ENCODE results near the gene PDGFC. TPM values are rescaled to one million over a fixed set of nuclear protein-coding genes. Genes with fewer than 3 reads are reported as not detected.

The PDGFC gene
- total and polyA plus RNA-seq, 2 donors (not counting 3 experiments of a cell fraction or from before 2014, with no cell fraction given) = 2.7 to 5.3 TPM

DNA sequence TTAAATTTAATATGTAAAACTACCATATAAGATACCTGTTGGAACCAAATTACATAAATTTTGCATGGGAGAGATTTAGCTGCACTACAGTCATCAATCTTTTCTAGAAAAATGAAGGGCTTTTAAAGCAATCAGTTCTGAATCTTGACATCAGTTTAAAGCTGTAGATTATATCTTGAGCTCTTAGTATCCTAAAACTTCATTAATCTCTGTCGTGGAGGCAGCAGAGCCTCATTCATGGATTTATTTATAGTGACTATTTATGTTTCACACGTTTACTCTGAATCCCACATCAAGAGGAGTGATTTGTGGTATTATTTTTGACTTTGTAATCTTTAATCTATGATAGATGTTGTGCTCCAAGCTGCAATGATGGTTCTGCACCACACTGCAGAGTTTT lies 175.9 kb downstream of the PDGFC start:
- DNase-seq (ENCODE audit: low read depth, low spot score) (no peak), FAIRE-seq (no peak)
- intact Hi-C loops (cut with micrococcal nuclease) (loop anchor here (10.0 kb wide), 1 partner anchor 321 kb away; no protein-coding TSS in a partner anchor), dilution Hi-C loops (cut with MboI; ENCODE audit: extremely low pct_ligation_motif_present, low sequenced_read_pairs) (no loop called here)
- Histone ChIP-seq H3K4me2 (ENCODE audit: insufficient read depth, low read length) (no peak overlapping the region), H4K20me1 (replicated peaks; ENCODE audit: control insufficient read depth, extremely low read depth, insufficient read depth, low read length) (no peaks in the 10 kb centered on the region), H3K27ac (ENCODE audit: insufficient read depth, low read depth, low read length) (no peak overlapping the region), H3K79me2 (ENCODE audit: control insufficient read depth, insufficient read depth, low read length) (no peaks in the 10 kb centered on the region), H3K9me3 (replicated peaks; ENCODE audit: control insufficient read depth, insufficient read depth, low read length) (no peaks in the 10 kb centered on the region), H3K4me3 (replicated peaks in 1 of 3; ENCODE audit: insufficient read depth in 1 of 3, low read depth in 1 of 3, low read length in 3 of 3) (no peak overlapping the region), H2AFZ (ENCODE audit: low read depth, low read length) (no peak overlapping the region), H3K4me1 (ENCODE audit: control insufficient read depth, extremely low read depth, insufficient read depth, low read length) (no peaks in the 10 kb centered on the region), H3K27me3 (ENCODE audit: control insufficient read depth in 2 of 2, insufficient read depth in 2 of 2, low read length in 2 of 2) (no peaks in the 10 kb centered on the region), H3K9me1 (replicated peaks; ENCODE audit: control insufficient read depth, extremely low read depth, insufficient read depth, low read length) (no peaks in the 10 kb centered on the region), H3K9ac (replicated peaks; ENCODE audit: extremely low read depth, insufficient read depth, low read length) (no peak overlapping the region), H3K36me3 (ENCODE audit: control insufficient read depth in 2 of 2, extremely low read depth in 1 of 2, insufficient read depth in 2 of 2, low read length in 2 of 2) (no peaks in the 10 kb centered on the region)
- TF ChIP-seq JUN (IDR thresholded peaks at IDR 0.05; ENCODE audit: borderline replicate concordance, insufficient read depth, insufficient read length, low read depth) (no peak), POLR2AphosphoS5 (IDR thresholded peaks at IDR 0.05; ENCODE audit: insufficient read depth, low read depth, low read length) (no peak), GATA2 (IDR thresholded peaks at IDR 0.05; ENCODE audit: insufficient read depth, insufficient read length, low read depth, low read length) (no peak), EZH2 (IDR thresholded peaks at IDR 0.05; ENCODE audit: borderline replicate concordance, low read depth, low read length, severe bottlenecking) (no peak), CTCF (IDR thresholded peaks at IDR 0.05; ENCODE audit: extremely low read depth in 1 of 2, insufficient read depth in 1 of 2, low read depth in 1 of 2, low read length in 2 of 2) (no peak), MYC (IDR thresholded peaks at IDR 0.05; ENCODE audit: low read depth, low read length) (no peak), FOS (IDR thresholded peaks at IDR 0.05; ENCODE audit: borderline replicate concordance, insufficient read depth, low read length) (no peak), POLR2A (IDR thresholded peaks at IDR 0.05; ENCODE audit: low read depth, low read length) (no peak)
- TF ChIP-seq, protein P1, sequence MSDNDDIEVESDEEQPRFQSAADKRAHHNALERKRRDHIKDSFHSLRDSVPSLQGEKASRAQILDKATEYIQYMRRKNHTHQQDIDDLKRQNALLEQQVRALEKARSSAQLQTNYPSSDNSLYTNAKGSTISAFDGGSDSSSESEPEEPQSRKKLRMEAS (IDR thresholded peaks at IDR 0.05; ENCODE audit: insufficient read depth, insufficient read length) = no peak
- CTCF ChIA-PET = no interaction called here
- POLR2A ChIA-PET = no interaction called here
- BruUV-seq (replicated peaks) = no TSS peak

Measured in endothelial cell of umbilical vein (primary cell).